Measurements from ENCODE around the gene CDH15.

Gene CDH15

GRCh38 chr16:89224665-89225064, 53.1 kb downstream of the CDH15 start:
- ATAC-seq, result no peak
- TF ChIP-seq ZNF565 (CRISPR knock-in tag; conservative IDR thresholded peaks at IDR 0.05; ENCODE audit: low read depth) (no peak), PPARA (CRISPR knock-in tag; IDR thresholded peaks at IDR 0.05; ENCODE audit: borderline replicate concordance) (no peak), TOX (CRISPR knock-in tag; IDR thresholded peaks at IDR 0.05; ENCODE audit: borderline replicate concordance) (no peak), POU6F1 (CRISPR knock-in tag; IDR thresholded peaks at IDR 0.05; ENCODE audit: borderline replicate concordance, low read depth) (no peak), TCF4 (CRISPR knock-in tag; IDR thresholded peaks at IDR 0.05; ENCODE audit: borderline replicate concordance) (no peak), SNAI2 (CRISPR knock-in tag; IDR thresholded peaks at IDR 0.05) (no peak), BACH2 (CRISPR knock-in tag; IDR thresholded peaks at IDR 0.05; ENCODE audit: borderline replicate concordance) (no peak), PATZ1 (CRISPR knock-in tag; IDR thresholded peaks at IDR 0.05; ENCODE audit: borderline replicate concordance) (no peak), ZNF70 (CRISPR knock-in tag; IDR thresholded peaks at IDR 0.05) (no peak), ARNTL (CRISPR knock-in tag; IDR thresholded peaks at IDR 0.05; ENCODE audit: borderline replicate concordance, low read depth) (no peak), CSDC2 (CRISPR knock-in tag; IDR thresholded peaks at IDR 0.05) (no peak), ZC3H10 (CRISPR knock-in tag; IDR thresholded peaks at IDR 0.05) (no peak), ZFP30 (CRISPR knock-in tag; IDR thresholded peaks at IDR 0.05) (no peak), OSR1 (CRISPR knock-in tag; IDR thresholded peaks at IDR 0.05) (no peak), ZFP3 (CRISPR knock-in tag; IDR thresholded peaks at IDR 0.05) (no peak), RARB (CRISPR knock-in tag; IDR thresholded peaks at IDR 0.05) (no peak), GLIS3 (CRISPR knock-in tag; IDR thresholded peaks at IDR 0.05) (no peak), CREB5 (CRISPR knock-in tag; IDR thresholded peaks at IDR 0.05; ENCODE audit: low read depth) (no peak), TSHZ2 (CRISPR knock-in tag; IDR thresholded peaks at IDR 0.05) (no peak)

GRCh38 chr16:89230255-89230654, 58.7 kb downstream of the CDH15 start:
- TF ChIP-seq ISL1 (CRISPR knock-in tag; IDR thresholded peaks at IDR 0.05) (no peak), ESRRG (CRISPR knock-in tag; IDR thresholded peaks at IDR 0.05) (no peak), ZNF70 (CRISPR knock-in tag; IDR thresholded peaks at IDR 0.05) (no peak), BACH2 (CRISPR knock-in tag; IDR thresholded peaks at IDR 0.05; ENCODE audit: borderline replicate concordance) (no peak), PPARA (CRISPR knock-in tag; IDR thresholded peaks at IDR 0.05; ENCODE audit: borderline replicate concordance) (no peak), ZC3H10 (CRISPR knock-in tag; IDR thresholded peaks at IDR 0.05) (no peak), ARNTL (CRISPR knock-in tag; IDR thresholded peaks at IDR 0.05; ENCODE audit: borderline replicate concordance, low read depth) (no peak), ZNF565 (CRISPR knock-in tag; conservative IDR thresholded peaks at IDR 0.05; ENCODE audit: low read depth) (no peak), TCF4 (CRISPR knock-in tag; IDR thresholded peaks at IDR 0.05; ENCODE audit: borderline replicate concordance) (no peak), RARB (CRISPR knock-in tag; IDR thresholded peaks at IDR 0.05) (no peak), CSDC2 (CRISPR knock-in tag; IDR thresholded peaks at IDR 0.05) (no peak), SNAI2 (CRISPR knock-in tag; IDR thresholded peaks at IDR 0.05) (no peak), OSR1 (CRISPR knock-in tag; IDR thresholded peaks at IDR 0.05) (no peak), CSRNP3 (CRISPR knock-in tag; IDR thresholded peaks at IDR 0.05) (no peak), POU6F1 (CRISPR knock-in tag; IDR thresholded peaks at IDR 0.05; ENCODE audit: borderline replicate concordance, low read depth) (no peak), TSHZ2 (CRISPR knock-in tag; IDR thresholded peaks at IDR 0.05) (no peak), ZFP3 (CRISPR knock-in tag; IDR thresholded peaks at IDR 0.05) (no peak), ZFP30 (CRISPR knock-in tag; IDR thresholded peaks at IDR 0.05) (no peak)
- ATAC-seq, result no peak

All from SK-N-SH treated with all-trans-retinoic acid at 6 μM for 48 hours (cell line).